Retinal pigment epithelial cell (primary cell): ENCODE data around the gene UNC5B.

Experiments
- DNase-seq: peaks from one replicate; pipeline ENCODE4 v3.0.0-alpha.2; 2010; ENCODE audit warnings: low read depth
- H3K4me3 ChIP-seq: 2 replicates; pipeline ENCODE4 v1.5.1; 2011; ENCODE audit warnings: mild to moderate bottlenecking, low read length, control low read depth, moderate library complexity
- CTCF ChIP-seq: conservative IDR thresholded peaks from 2 replicates; pipeline ENCODE4 v1.5.1; 2011; ENCODE audit warnings: low read depth, low read length, control low read depth, inconsistent platforms

The UNC5B gene

GRCh38 chr10:71236286-71236685 is 23.9 kb downstream of the UNC5B start:
- no peak for TF ChIP-seq CTCF
- no peak overlapping the region for H3K4me3 ChIP-seq
- DNase-seq: no peak

GRCh38 chr10:71236822-71237682 is 24.7 kb downstream of the UNC5B start:
- DNase-seq: no peak
- H3K4me3 ChIP-seq: no peak overlapping the region
- TF ChIP-seq CTCF: no peak

GRCh38 chr10:71237843-71238623 is 25.7 kb downstream of the UNC5B start:
- no peak for TF ChIP-seq CTCF
- DNase-seq: no peak

GRCh38 chr10:71238626-71239025 is 26.3 kb downstream of the UNC5B start:
- no peak for TF ChIP-seq CTCF
- DNase-seq: no peak
- H3K4me3 ChIP-seq: no peak overlapping the region

More at GRCh38 chr10:71237843-71238623, 25.7 kb downstream of the UNC5B start:
- no peak overlapping the region for H3K4me3 ChIP-seq

- no peak for DNase-seq
- TF ChIP-seq CTCF: no peak
- H3K4me3 ChIP-seq: no peak overlapping the region
Observed at GRCh38 chr10:71239131-71239915, 27.0 kb downstream of the UNC5B start.

- TF ChIP-seq CTCF: no peak
- no peak overlapping the region for H3K4me3 ChIP-seq
- no peak for DNase-seq
Observed at GRCh38 chr10:71239946-71240795, 27.8 kb downstream of the UNC5B start.
